GM23248 (cell line): ENCODE results near the gene CCDC28B.

Source experiments
- EZH2 ChIP-seq: fragments of 200-600 bp; sonication (generic); IDR thresholded peaks from 2 replicates; pipeline ENCODE4 v1.6.1; 2018; ENCODE audit warnings: antibody characterized with exemption, mild to moderate bottlenecking; ENCODE audit not compliant: insufficient read depth, poor library complexity, severe bottlenecking
- EZH2phosphoT487 ChIP-seq: fragments of 200-600 bp; sonication (generic); IDR thresholded peaks from 2 replicates; pipeline ENCODE4 v1.6.1; 2018; ENCODE audit warnings: antibody characterized with exemption, moderate library complexity, mild to moderate bottlenecking, low read depth; ENCODE audit not compliant: insufficient read depth

DNA sequence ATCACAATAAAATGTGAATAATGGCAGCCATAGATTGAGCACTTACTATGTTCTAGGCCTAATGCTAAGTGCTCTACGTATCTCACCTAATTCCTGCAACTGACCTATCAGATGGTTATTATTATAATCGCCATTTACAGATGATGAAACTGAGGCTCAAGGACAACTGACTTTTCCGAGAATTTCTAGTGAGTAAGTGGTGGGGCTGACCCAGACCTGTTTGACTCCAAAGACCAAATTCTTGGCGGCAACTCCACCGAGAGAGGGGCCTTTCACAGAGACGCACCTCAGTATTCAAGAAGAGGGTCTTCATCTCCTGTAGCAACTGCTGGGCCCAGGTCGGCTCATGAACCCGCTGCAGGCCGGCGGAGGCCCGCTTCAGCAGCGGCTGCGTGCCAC, 21.2 kb downstream of the CCDC28B start:
- TF ChIP-seq EZH2 = no peak
- TF ChIP-seq EZH2phosphoT487 = no peak
